K562 (cell line): Measurements from ENCODE around the gene KARS1. TPM values are rescaled to one million over a fixed set of nuclear protein-coding genes. Genes with fewer than 3 reads are reported as not detected.

Source experiments
- CEBPG ChIP-seq, 3 experiments: fragments of 200-800 bp in 1 of 3; sonication (Bioruptor generic) in 1 of 3; sonication (generic) in 1 of 3; formaldehyde crosslinking in 1 of 3; IDR thresholded peaks in 2 of 3; conservative IDR thresholded peaks in 1 of 3; 2 replicates each; pipeline versions ENCODE4 v1.6.1 to v1.8.0; 2016 to 2022; ENCODE audit warnings: missing compliant biosample characterization in 2 of 3, missing genetic modification characterization in 2 of 3, mild to moderate bottlenecking in 1 of 3, missing genetic modification reagents in 1 of 3
- HIVEP1 ChIP-seq: fragments of 250-450 bp; sonication (Bioruptor Pico); IDR thresholded peaks from 2 replicates; pipeline ENCODE4 v1.4.0; 2020; ENCODE audit warnings: mild to moderate bottlenecking
- KDM1A ChIP-seq, 2 experiments: fragments of 450-650 bp; IDR thresholded peaks; 2 replicates each; pipeline ENCODE4 v1.6.1; 2016; ENCODE audit warnings: mild to moderate bottlenecking in 2 of 2
- MBD2 ChIP-seq: sonication (generic); IDR thresholded peaks from 2 replicates; pipeline ENCODE4 v1.6.1; 2016; ENCODE audit warnings: low read depth, borderline replicate concordance
- NR4A1 ChIP-seq, 2 experiments: fragments of 250-450 bp in 1 of 2; fragments of 450-650 bp in 1 of 2; sonication (Bioruptor Pico) in 1 of 2; IDR thresholded peaks; 2 replicates each; pipeline versions ENCODE4 v1.4.0 to v1.6.1; 2016 to 2020; ENCODE audit warnings: mild to moderate bottlenecking in 2 of 2, missing compliant biosample characterization in 1 of 2, missing genetic modification characterization in 1 of 2, moderate library complexity in 1 of 2
- POLR2A ChIP-seq: fragments of 450-650 bp; conservative IDR thresholded peaks from 2 replicates; pipeline ENCODE4 v1.6.1; 2016
- POLR2AphosphoS5 ChIP-seq: IDR thresholded peaks from 2 replicates; pipeline ENCODE4 v1.6.1; 2011; ENCODE audit warnings: mild to moderate bottlenecking, low read depth, low read length, moderate library complexity; ENCODE audit not compliant: control insufficient read depth, insufficient read depth
- PPARD ChIP-seq: fragments of 250-450 bp; sonication (Bioruptor Pico); IDR thresholded peaks from 2 replicates; pipeline ENCODE4 v1.8.0; 2022; ENCODE audit warnings: inconsistent platforms, mild to moderate bottlenecking, moderate library complexity
- RBBP5 ChIP-seq: fragments of 200-600 bp; sonication (generic); IDR thresholded peaks from 2 replicates; pipeline ENCODE4 v1.6.1; 2012; ENCODE audit warnings: borderline replicate concordance, mild to moderate bottlenecking, low read length, control low read depth, inconsistent platforms; ENCODE audit not compliant: insufficient read depth, poor library complexity, severe bottlenecking
- RFX7 ChIP-seq: fragments of 250-450 bp; sonication (Bioruptor Pico); IDR thresholded peaks from 2 replicates; pipeline ENCODE4 v1.5.1; 2021; ENCODE audit warnings: mild to moderate bottlenecking
- SP1 ChIP-seq: sonication (generic); formaldehyde crosslinking; IDR thresholded peaks from 2 replicates; pipeline ENCODE4 v1.8.1; 2022; ENCODE audit warnings: mild to moderate bottlenecking, missing genetic modification reagents
- STAT6 ChIP-seq: sonication (generic); formaldehyde crosslinking; IDR thresholded peaks from 2 replicates; pipeline ENCODE4 v1.8.1; 2023; ENCODE audit warnings: mild to moderate bottlenecking, missing genetic modification reagents
- ZNF12 ChIP-seq: sonication (generic); formaldehyde crosslinking; IDR thresholded peaks from 2 replicates; pipeline ENCODE4 v1.4.0; 2020; ENCODE audit warnings: mild to moderate bottlenecking, missing genetic modification reagents
- ZNF583 ChIP-seq: fragments of 250-450 bp; sonication (Bioruptor Pico); IDR thresholded peaks from 2 replicates; pipeline ENCODE4 v1.4.0; 2020
- ZNF589 ChIP-seq: fragments of 200-800 bp; sonication (Bioruptor generic); IDR thresholded peaks from 2 replicates; pipeline ENCODE4 v1.6.1; 2016; ENCODE audit warnings: low read depth, missing genetic modification characterization, missing compliant biosample characterization
- ZNF778 ChIP-seq: fragments of 450-650 bp; formaldehyde crosslinking; IDR thresholded peaks from 2 replicates; pipeline ENCODE4 v1.4.0; 2020; ENCODE audit warnings: mild to moderate bottlenecking, moderate library complexity
- polyA plus RNA-seq, 8 experiments: library from polyadenylated mRNA; depleted of rRNA in 4 of 8; stranded (reverse) in 5 of 8; unstranded in 3 of 8; fragments of >200 nt; fragmentation: Nextera tagmentation in 2 of 8; fragmentation: Illumina TruSeq in 1 of 8; extraction: Ambion mirVana in 2 of 8; extraction: Trizol in 1 of 8; gene quantifications; 2 replicates each; pipeline versions ENCODE4 v1.2.1 to v1.2.3, GENCODE V29; 2011 to 2014; ENCODE audit warnings: inconsistent platforms in 1 of 8, missing spikeins in 1 of 8
- total RNA-seq, 7 experiments: library from RNA; depleted of rRNA in 6 of 7; stranded (reverse); fragments of >200 nt in 6 of 7; fragmentation: Illumina TruSeq in 2 of 7; extraction: Trizol in 2 of 7; gene quantifications; 2 replicates each; pipeline versions ENCODE4 v1.2.1 to v1.2.3, GENCODE V29; 2011 to 2021; ENCODE audit warnings: low replicate concordance in 1 of 7
- TF ChIP-seq, protein P1 (sequence below): fragments of 250-450 bp; sonication (Bioruptor Pico); IDR thresholded peaks from 2 replicates; pipeline ENCODE4 v1.8.0; 2022; ENCODE audit warnings: inconsistent platforms
- TF ChIP-seq, protein P2 (sequence below): fragments of 250-450 bp; sonication (Bioruptor Pico); IDR thresholded peaks from 2 replicates; pipeline ENCODE4 v1.5.0; 2022; ENCODE audit warnings: mild to moderate bottlenecking

KARS1 gene
- total and polyA plus RNA-seq, 9 of the 15 experiments (the other 6 are each of a cell fraction or from before 2014, with no cell fraction given), result 223 to 386 (median 304) TPM

DNA sequence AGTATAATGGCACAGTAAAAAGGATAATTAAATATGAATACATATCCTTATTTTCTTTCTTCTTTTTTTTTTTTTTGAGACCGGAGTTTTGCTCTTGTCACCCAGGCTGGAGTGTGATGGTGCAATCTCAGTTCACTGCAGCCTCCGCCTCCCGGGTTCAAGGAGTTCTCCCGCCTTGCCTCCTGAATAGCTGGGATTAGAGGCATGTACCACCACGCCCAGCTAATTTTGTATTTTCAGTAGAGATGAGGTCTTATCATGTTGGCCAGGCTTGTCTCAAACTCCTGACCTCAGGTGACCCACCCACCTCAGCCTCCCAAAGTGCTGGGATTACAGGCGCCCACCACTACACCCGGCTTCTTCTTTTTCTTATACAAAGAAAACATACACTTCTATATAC lies 69.3 kb downstream of the KARS1 start (continued):
- TF ChIP-seq RFX7 (CRISPR knock-in tag) (no peak), HIVEP1 (CRISPR knock-in tag) (no peak), POLR2AphosphoS5 (peak; percentile 50; the same call in 1 of the 2 replicates), POLR2A (no peak), ZNF12 (CRISPR knock-in tag) (no peak), MBD2 (0 out of 2 replicates have a peak, but pooled peaks have one; percentile 37), RBBP5 (no peak), SP1 (CRISPR knock-in tag) (no peak), CEBPG (CRISPR knock-in tag; IDR thresholded peaks at IDR 0.05) (no peak), CEBPG (tag; conservative IDR thresholded peaks at IDR 0.05 in 1 of 2, IDR thresholded peaks at IDR 0.05 in 1 of 2) (0 out of 4 replicates have a peak, but pooled peaks of 1 of the 2 experiments have one; percentile 26), ZNF778 (no peak), ZNF583 (CRISPR knock-in tag) (no peak), ZNF589 (CRISPR knock-in tag) (no peak), NR4A1 (CRISPR knock-in tag; IDR thresholded peaks at IDR 0.05) (no peak), NR4A1 (tag; IDR thresholded peaks at IDR 0.05) (no peak), KDM1A (IDR thresholded peaks at IDR 0.05) (peak; percentile 90 to 93), PPARD (no peak), STAT6 (CRISPR knock-in tag) (no peak)
- TF ChIP-seq, protein P1, sequence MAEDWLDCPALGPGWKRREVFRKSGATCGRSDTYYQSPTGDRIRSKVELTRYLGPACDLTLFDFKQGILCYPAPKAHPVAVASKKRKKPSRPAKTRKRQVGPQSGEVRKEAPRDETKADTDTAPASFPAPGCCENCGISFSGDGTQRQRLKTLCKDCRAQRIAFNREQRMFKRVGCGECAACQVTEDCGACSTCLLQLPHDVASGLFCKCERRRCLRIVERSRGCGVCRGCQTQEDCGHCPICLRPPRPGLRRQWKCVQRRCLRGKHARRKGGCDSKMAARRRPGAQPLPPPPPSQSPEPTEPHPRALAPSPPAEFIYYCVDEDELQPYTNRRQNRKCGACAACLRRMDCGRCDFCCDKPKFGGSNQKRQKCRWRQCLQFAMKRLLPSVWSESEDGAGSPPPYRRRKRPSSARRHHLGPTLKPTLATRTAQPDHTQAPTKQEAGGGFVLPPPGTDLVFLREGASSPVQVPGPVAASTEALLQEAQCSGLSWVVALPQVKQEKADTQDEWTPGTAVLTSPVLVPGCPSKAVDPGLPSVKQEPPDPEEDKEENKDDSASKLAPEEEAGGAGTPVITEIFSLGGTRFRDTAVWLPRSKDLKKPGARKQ (CRISPR knock-in tag), result no peak
- TF ChIP-seq, protein P2, sequence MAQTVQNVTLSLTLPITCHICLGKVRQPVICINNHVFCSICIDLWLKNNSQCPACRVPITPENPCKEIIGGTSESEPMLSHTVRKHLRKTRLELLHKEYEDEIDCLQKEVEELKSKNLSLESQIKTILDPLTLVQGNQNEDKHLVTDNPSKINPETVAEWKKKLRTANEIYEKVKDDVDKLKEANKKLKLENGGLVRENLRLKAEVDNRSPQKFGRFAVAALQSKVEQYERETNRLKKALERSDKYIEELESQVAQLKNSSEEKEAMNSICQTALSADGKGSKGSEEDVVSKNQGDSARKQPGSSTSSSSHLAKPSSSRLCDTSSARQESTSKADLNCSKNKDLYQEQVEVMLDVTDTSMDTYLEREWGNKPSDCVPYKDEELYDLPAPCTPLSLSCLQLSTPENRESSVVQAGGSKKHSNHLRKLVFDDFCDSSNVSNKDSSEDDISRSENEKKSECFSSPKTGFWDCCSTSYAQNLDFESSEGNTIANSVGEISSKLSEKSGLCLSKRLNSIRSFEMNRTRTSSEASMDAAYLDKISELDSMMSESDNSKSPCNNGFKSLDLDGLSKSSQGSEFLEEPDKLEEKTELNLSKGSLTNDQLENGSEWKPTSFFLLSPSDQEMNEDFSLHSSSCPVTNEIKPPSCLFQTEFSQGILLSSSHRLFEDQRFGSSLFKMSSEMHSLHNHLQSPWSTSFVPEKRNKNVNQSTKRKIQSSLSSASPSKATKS, result no peak
